NCI-H446 treated with DMSO at 0.1 percent for 48 hours (cell line): ENCODE results near the gene SMIM1.

Source experiments
- DNase-seq: peaks from one replicate; lab custom pipeline; 2025; lab: John Stamatoyannopoulos, UW

The SMIM1 gene

DNA sequence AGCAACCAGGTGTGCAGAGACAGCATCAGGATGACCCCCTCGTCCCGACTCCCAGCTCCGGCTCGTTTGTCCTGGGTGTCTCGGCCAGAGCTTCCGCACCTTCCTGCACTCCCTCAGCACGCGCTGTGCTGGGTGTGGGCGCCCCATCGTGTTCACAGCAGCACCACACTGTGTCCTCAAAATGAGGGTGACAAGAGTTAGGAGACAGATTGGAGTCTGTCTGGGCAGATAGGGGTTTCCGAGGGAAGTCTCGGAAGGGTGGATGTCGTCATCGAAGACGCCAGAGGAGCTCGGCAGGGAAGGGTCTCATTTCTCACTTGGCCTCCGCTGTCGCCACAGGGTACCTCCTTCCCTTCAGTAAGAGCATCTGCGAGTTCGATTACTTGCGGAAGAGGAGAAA lies 16.2 kb upstream of the SMIM1 start:
- no peak for DNase-seq

- no peak for DNase-seq
These were observed 13.4 kb upstream of the SMIM1 start for GRCh38 chr1:3759164-3759563.

DNA sequence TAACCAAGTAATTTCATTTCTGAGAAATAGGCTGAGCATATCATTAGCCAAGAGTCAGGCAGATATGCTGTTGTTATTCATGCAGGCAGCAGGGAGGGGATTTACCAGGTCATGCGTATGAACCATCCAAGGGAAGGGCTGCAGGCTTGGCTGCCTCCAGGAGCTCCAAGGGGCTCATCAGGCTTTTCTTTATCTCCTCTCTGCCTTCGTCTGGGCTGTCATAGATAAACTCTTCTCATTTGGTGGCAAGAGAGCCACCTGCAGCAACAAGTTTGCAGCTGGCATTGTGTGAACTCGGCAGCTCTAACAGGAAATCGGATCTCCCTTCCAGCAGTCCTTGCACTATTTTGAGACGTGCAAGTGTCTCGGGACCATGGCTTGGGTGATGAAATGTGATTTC lies 12.8 kb upstream of the SMIM1 start:
- no peak for DNase-seq

- DNase-seq: no peak
These were observed 11.1 kb upstream of the SMIM1 start for GRCh38 chr1:3761296-3762010.

- DNase-seq: no peak
These were observed 10.2 kb upstream of the SMIM1 start for GRCh38 chr1:3762151-3762872.

DNA sequence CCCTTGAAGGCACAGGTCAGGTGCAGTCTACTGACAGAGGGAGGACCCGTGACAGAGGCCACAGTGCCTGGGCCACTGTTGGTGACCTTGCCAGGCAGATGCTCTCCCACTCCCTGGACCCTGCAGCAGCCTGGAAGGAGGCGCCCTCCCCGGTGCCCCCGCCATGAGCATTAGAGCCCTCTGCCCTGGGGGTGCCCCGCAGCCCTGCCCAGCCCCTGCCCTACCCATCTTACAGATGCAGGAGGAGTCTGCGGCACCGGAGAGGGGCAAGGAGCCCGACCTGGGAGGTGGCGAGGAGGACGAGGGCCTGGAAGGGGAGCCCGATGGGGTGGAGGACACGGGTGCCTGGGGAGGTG lies 9.7 kb upstream of the SMIM1 start:
- no peak for DNase-seq

- no peak for DNase-seq
These were observed 9.0 kb upstream of the SMIM1 start for GRCh38 chr1:3763351-3764125.

- no peak for DNase-seq
These were observed 5.1 kb upstream of the SMIM1 start for GRCh38 chr1:3767328-3767925.

DNA sequence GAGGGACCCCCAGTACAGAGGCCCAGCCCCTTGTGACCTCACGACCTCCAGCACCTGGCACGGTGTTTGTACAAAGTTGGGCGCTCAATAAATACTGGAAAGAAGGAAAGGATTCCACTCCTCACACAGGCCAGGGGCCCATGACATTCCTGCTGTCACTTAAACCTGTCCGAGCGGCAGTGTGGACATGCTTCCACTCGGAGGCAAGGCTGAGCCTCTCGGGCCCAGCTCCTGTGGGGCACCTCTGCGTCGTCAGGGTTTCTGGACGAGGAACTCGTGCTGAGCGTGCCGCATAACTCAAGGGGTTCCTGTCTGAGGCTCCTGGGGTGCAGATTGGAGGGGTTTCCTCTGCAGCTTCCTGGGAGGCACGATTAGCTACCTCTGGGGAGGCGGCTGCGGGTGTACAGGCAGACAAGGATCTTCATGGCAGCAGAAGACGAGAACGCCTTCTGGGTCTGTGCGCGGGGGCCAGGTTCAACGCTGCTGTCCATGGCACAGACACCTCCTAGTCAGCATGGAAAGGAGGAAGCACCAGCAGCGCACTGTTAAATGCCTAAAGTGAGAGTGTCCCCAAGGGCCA lies 3.6 kb upstream of the SMIM1 start:
- no peak for DNase-seq

- no peak for DNase-seq
These were observed 2.3 kb upstream of the SMIM1 start for GRCh38 chr1:3770047-3770765.

GRCh38 chr1:3771108-3772026 lies 1.2 kb upstream of the SMIM1 start:
- no peak for DNase-seq

DNA sequence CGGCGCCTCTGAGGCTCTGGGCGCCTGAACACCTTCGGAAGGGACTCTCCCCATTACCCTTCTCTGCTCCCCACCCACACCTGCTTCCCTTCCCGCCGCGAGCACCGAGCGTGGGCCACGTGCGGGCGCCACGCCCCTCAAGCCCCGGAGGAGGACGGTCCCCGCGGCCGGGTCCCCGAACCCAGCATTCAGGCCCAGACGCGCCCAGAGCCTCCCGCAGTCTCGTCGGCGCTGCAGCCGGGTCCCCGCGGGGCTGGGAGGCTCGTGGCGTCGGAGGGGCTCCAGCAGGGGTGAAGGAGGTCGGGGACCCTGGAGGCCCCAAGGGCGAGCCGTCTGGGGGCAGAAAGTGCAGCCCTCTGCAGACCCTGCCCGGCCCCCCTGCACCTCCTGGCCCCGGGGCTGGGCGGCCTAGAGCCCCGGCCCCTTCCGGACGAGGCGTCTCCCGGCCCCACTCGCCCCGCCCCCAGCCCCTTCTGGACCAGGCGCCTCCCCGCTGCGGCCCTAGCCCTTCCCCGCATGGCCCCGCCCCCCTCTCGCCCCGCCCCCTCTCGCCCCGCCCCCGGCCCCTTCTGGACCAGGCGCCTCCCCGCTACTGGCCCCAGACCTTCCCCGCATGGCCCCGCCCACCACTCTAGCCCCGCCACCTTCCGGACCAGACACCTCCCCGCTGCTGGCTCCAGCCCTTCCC lies 378 bp upstream of the SMIM1 start:
- DNase-seq: no peak

DNA sequence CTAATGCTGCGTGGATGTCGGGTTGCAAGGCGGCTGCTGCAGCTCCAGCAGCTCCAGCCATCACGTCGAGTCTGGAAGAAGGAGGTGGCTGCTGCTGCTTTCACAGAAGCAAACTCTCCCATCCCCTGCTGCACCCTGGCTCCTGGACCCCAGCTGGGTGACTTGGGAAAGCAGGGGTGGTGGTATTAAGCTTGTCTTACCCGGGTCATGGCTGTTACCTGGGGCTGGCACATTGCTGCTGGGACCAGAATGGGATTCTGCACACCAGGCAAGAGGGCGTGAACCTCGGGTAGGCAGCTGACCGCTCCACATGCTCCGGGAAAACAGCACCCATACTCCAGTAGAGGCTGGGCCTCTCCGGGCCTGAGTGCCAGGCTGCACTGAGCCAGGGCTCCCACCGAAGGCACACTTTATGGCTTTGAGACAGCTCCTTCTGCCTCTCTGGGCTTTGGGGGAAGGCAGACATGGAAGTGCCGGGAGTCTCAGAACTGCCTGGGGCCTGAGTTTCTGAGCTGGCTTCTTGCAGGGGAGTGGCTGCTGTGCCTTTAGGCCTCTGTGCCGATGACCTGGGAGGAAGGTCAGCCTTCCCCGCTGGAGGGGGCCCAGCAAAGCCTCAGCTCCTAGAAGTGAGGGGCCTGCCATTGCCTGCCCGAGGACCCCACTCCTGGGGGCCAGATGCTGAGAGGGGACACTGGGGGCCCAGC lies 1.2 kb downstream of the SMIM1 start:
- no peak for DNase-seq

GRCh38 chr1:3774276-3774945 lies 1.9 kb downstream of the SMIM1 start:
- no peak for DNase-seq

GRCh38 chr1:3774946-3775489 lies 2.5 kb downstream of the SMIM1 start:
- DNase-seq: no peak

DNA sequence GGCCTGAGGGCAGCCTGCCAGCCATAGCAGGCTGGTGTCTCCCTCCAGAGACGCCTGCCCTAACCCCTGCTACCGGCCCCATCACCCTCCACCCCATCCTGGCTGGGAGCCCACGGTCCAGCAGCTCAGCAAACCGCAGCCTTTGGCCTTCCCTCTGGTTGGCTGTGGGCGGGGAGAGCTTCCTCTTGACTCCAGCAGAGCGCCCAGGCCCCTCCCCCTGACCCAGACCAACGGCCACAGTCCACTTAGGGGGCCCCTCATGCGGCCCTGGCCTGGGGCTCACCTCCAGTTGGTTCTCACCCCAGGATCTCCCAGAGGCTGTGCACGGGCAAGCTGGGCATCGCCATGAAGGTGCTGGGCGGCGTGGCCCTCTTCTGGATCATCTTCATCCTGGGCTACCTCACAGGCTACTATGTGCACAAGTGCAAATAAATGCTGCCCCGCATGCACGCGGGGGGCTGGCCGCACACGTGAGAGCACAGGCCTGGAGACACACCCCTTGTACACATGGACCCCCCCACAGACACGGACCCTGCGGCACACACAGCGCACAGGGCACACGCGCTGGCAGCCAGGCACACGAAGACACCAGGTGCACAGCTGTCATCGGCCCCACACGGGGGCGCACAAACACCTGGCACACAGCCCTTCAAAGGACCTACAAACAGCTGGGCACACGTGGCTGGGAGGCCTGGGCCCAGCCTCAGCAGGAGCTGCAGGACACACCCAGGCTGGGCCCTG lies 3.1 kb downstream of the SMIM1 start:
- no peak for DNase-seq

DNA sequence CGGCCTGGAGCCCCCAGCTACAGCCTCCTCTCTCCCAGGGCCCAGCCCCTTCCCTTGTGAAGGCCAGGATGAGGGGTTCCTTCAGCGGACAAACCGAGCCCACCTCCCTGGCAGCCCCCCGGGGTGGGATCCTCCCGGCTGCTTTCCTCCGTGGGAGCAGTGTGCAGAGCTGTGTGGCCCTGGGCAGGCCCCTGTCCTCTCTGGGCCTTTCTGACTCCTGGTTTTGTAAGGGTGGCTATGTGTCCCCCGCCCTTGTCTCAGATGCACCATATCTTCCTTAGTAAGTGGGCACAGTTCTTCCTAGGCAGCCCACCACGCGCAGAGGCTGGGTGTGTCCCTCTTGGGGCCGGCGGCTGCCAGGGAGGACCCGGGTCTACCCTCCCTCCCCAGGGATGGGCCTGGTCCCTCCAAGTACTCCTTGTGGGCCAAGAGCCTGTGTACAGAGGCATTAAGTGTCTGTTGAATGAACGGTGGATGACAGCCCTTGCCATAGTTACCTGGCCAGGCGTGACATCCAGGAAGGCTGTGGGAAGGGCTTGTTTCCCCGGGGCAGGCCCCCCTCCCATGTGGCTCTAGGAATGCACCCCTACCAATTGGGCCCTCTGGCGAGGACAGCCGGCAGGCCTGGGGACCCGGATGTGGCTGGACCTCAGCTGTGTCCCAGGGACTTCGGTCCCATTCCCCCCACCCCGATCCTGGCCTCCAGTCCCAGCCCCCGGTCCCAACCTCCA lies 3.8 kb downstream of the SMIM1 start:
- DNase-seq: no peak
